Sigmoid colon (tissue), 7 donors: ENCODE measurements around the gene KLF7. TPM values are rescaled to one million over a fixed set of nuclear protein-coding genes. Genes with fewer than 3 reads are reported as not detected.

Experiments used
- DNase-seq: peaks from one replicate; pipeline ENCODE4 v3.0.0-alpha.2; 2019
- H3K27ac ChIP-seq, 4 donors: fragments of 200-600 bp; sonication (generic); one replicate each; pipeline ENCODE4 v1.5.1; 2016 to 2019; ENCODE audit warnings: mild to moderate bottlenecking in 1 of 4
- H3K27me3 ChIP-seq, 3 donors: fragments of 200-600 bp; sonication (generic); one replicate each; pipeline ENCODE4 v1.5.1; 2019; ENCODE audit warnings: mild to moderate bottlenecking in 1 of 3
- H3K36me3 ChIP-seq, 4 donors: fragments of 200-600 bp; sonication (generic); one replicate each; pipeline ENCODE4 v1.5.1; 2016 to 2019
- H3K4me1 ChIP-seq, 4 donors: fragments of 200-600 bp; sonication (generic); one replicate each; pipeline ENCODE4 v1.5.1; 2017 to 2019
- H3K4me3 ChIP-seq, 4 donors: fragments of 200-600 bp; sonication (generic); one replicate each; pipeline ENCODE4 v1.5.1; 2017 to 2019; ENCODE audit warnings: mild to moderate bottlenecking in 2 of 4, moderate library complexity in 1 of 4
- H3K9me3 ChIP-seq, 4 donors: fragments of 200-600 bp in 3 of 4; sonication (generic) in 3 of 4; one replicate each; pipeline versions ENCODE4 v1.5.1 to v1.6.1; 2013 to 2019
- CTCF ChIP-seq, 4 experiments: fragments of 450-650 bp in 3 of 4; fragments of 200-600 bp in 1 of 4; IDR thresholded peaks; one replicate each; pipeline ENCODE4 v1.5.1; 2016 to 2019; ENCODE audit warnings: antibody characterized with exemption in 4 of 4, mild to moderate bottlenecking in 3 of 4, moderate library complexity in 2 of 4
- EP300 ChIP-seq, 4 donors: sonication (generic); formaldehyde crosslinking; IDR thresholded peaks; one replicate each; pipeline ENCODE4 v1.6.1; 2017; ENCODE audit warnings: antibody characterized with exemption in 4 of 4
- POLR2A ChIP-seq, 2 donors: fragments of 450-650 bp; IDR thresholded peaks; one replicate each; pipeline ENCODE4 v1.6.1; 2016; ENCODE audit warnings: antibody characterized with exemption in 2 of 2, mild to moderate bottlenecking in 2 of 2, moderate library complexity in 2 of 2
- POLR2AphosphoS5 ChIP-seq, 4 donors: sonication (generic); formaldehyde crosslinking; IDR thresholded peaks; one replicate each; pipeline ENCODE4 v1.6.1; 2017; ENCODE audit warnings: antibody characterized with exemption in 4 of 4
- WGBS, 2 donors: extraction: QIAGEN DNeasy Blood & Tissue Kit; methylation state at CpG; one replicate each; pipeline ENCODE4 v1.1.7; 2013; 5-methylcytosine and 5-hydroxymethylcytosine counted together
- intact Hi-C: fragments of 100-400 bp; cut with DNase I; formaldehyde crosslinking; loops from one replicate; pipeline ENCODE4 v1.15.1; 2023
- polyA plus RNA-seq, 3 donors: library from polyadenylated mRNA; stranded (reverse); fragments of 200-250 nt; gene quantifications; one replicate each; pipeline ENCODE4 v1.2.3, GENCODE V29; 2013
- total RNA-seq, 4 donors: library from RNA; depleted of rRNA; stranded (reverse); fragments of >200 nt; gene quantifications; one replicate each; pipeline ENCODE4 v1.1.0, GENCODE V29; 2016
- donor health status: healthy with polysubstance abuse.
- donor health status: Bipolar disorder and iron deficiency.
- donor health status: healthy.

The KLF7 gene
- total and polyA plus RNA-seq, 7 donors, result 0.60 to 52.1 (median 21.2) TPM

- H3K27me3 ChIP-seq, result no peaks in the 10 kb centered on the region
- intact Hi-C loops, result no loop called here
- no peak overlapping the region for H3K27ac ChIP-seq
- H3K36me3 ChIP-seq, result no peaks in the 10 kb centered on the region
- no peak for DNase-seq
- H3K4me3 ChIP-seq, result no peak overlapping the region
- H3K4me1 ChIP-seq, result no peaks in the 10 kb centered on the region
- H3K9me3 ChIP-seq, result no peaks in the 10 kb centered on the region
- TF ChIP-seq CTCF (IDR thresholded peaks at IDR 0.05) (no peak), POLR2A (IDR thresholded peaks at IDR 0.05) (no peak), POLR2AphosphoS5 (IDR thresholded peaks at IDR 0.05) (no peak), EP300 (IDR thresholded peaks at IDR 0.05) (no peak)
Measured at GRCh38 chr2:207205173-207205957, 39.6 kb upstream of the KLF7 start.

GRCh38 chr2:207203056-207203455 lies 37.3 kb upstream of the KLF7 start:
- no peak overlapping the region for H3K4me3 ChIP-seq
- H3K4me1 ChIP-seq, result no peaks in the 10 kb centered on the region
- intact Hi-C loops, result no loop called here
- no peak overlapping the region for H3K27ac ChIP-seq
- no peaks in the 10 kb centered on the region for H3K36me3 ChIP-seq
- no peaks in the 10 kb centered on the region for H3K9me3 ChIP-seq
- no peaks in the 10 kb centered on the region for H3K27me3 ChIP-seq
- no peak for TF ChIP-seq EP300 (IDR thresholded peaks at IDR 0.05)
- TF ChIP-seq CTCF (IDR thresholded peaks at IDR 0.05), result no peak
- TF ChIP-seq POLR2A (IDR thresholded peaks at IDR 0.05), result no peak
- TF ChIP-seq POLR2AphosphoS5 (IDR thresholded peaks at IDR 0.05), result no peak
- DNase-seq, result no peak
- WGBS, 2 donors, result 30 to 65% methylated on average over 1 of the region's 1 CpG

GRCh38 chr2:207202645-207203044 lies 36.9 kb upstream of the KLF7 start:
- Histone ChIP-seq H3K4me1 (no peaks in the 10 kb centered on the region), H3K36me3 (no peaks in the 10 kb centered on the region), H3K27ac (no peak overlapping the region), H3K9me3 (no peaks in the 10 kb centered on the region), H3K27me3 (no peaks in the 10 kb centered on the region), H3K4me3 (no peak overlapping the region)
- DNase-seq, result no peak
- TF ChIP-seq POLR2A (IDR thresholded peaks at IDR 0.05) (no peak), EP300 (IDR thresholded peaks at IDR 0.05) (no peak), POLR2AphosphoS5 (IDR thresholded peaks at IDR 0.05) (no peak), CTCF (IDR thresholded peaks at IDR 0.05) (no peak)
- WGBS, 2 donors, result 25 to 34% methylated on average over 4 of the region's 4 CpGs
- intact Hi-C loops, result no loop called here

- no peak for DNase-seq
- Histone ChIP-seq H3K27me3 (no peaks in the 10 kb centered on the region), H3K36me3 (no peaks in the 10 kb centered on the region), H3K4me1 (no peaks in the 10 kb centered on the region), H3K9me3 (no peaks in the 10 kb centered on the region), H3K27ac (no peak overlapping the region), H3K4me3 (no peak overlapping the region)
- intact Hi-C loops, result no loop called here
- WGBS, 2 donors, result 90 to 98% methylated on average over 2 of the region's 2 CpGs
- TF ChIP-seq CTCF (IDR thresholded peaks at IDR 0.05) (no peak), POLR2A (IDR thresholded peaks at IDR 0.05) (no peak), POLR2AphosphoS5 (IDR thresholded peaks at IDR 0.05) (no peak)
Measured at GRCh38 chr2:207201416-207201815, 35.7 kb upstream of the KLF7 start.

GRCh38 chr2:207200136-207200535 lies 34.4 kb upstream of the KLF7 start:
- intact Hi-C loops, result no loop called here
- H3K27ac ChIP-seq, result no peak overlapping the region

More at GRCh38 chr2:207200136-207200535, 34.4 kb upstream of the KLF7 start:
- TF ChIP-seq EP300 (IDR thresholded peaks at IDR 0.05), result no peak
- TF ChIP-seq POLR2A (IDR thresholded peaks at IDR 0.05), result no peak
- TF ChIP-seq POLR2AphosphoS5 (IDR thresholded peaks at IDR 0.05), result no peak
- TF ChIP-seq CTCF (IDR thresholded peaks at IDR 0.05), result no peak
- WGBS, 2 donors, result 73 to 80% methylated on average over 8 of the region's 8 CpGs
- Histone ChIP-seq H3K27me3 (no peaks in the 10 kb centered on the region), H3K36me3 (no peaks in the 10 kb centered on the region), H3K4me3 (no peak overlapping the region), H3K9me3 (no peaks in the 10 kb centered on the region), H3K4me1 (no peaks in the 10 kb centered on the region)
- no peak for DNase-seq
